Central memory CD4-positive, alpha-beta T cell (primary cell): ENCODE results near the gene SPEG.

Experiments used
- DNase-seq: peaks from one replicate; pipeline ENCODE4 v3.0.0; 2022

SPEG gene

DNA sequence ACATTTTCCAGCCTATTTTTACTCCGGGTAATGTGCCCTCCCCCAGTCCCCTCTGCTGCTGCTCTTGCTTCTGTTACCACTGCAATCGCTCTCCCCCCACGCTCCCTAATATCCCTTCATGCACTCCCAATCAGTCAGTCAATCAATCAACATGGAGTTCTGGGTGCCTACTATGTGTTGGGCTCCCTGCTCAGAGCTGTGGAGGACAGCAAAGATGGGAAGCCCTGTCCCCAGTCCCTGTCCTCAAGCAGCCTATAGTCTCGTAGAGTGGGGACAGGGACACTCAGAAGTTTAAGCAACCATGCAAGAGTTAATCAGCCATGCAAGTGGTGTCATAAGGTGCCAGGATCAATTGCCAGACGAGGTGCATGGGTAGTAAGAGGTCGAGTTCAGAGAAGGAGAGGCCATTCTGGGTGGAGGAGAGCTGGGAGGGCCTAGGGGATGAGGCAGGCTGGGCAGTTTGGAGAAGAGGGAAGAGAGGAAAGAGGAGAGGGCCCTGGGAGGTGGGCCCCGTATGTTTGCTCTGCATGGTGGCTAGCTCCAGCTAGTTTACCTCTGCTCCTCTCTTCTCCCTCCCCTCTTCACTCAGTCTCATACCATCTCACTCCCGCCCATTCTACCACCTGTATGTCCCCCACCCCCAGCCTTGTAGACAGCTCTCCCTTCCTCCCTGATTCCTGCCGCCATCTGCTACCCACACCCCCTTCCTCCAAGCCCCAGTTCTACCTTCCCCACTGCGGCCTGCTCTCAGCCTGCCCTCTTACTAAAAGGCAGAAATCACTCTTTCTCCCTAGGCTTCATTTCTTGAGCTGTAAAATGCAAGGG, 83.5 kb downstream of the SPEG start:
- no peak for DNase-seq

DNA sequence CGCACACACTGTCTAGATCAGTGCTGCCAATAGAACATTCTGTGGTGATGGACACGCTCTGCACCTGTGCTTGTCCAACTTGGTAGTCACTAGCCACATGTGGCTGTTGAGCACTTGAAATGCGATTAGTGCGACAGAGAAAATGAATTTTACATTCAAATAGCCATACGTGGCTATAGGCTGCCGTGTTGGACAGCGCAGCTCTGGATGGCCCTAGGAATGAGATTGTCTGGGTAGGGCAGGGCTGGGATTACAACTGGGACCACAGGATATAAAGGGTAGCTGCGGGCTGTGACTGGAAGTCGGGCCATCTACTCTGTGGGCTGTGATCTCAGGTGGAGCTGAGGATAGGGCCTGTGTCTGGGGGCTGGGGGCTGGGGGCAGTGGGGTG, 84.9 kb downstream of the SPEG start:
- DNase-seq: no peak

DNA sequence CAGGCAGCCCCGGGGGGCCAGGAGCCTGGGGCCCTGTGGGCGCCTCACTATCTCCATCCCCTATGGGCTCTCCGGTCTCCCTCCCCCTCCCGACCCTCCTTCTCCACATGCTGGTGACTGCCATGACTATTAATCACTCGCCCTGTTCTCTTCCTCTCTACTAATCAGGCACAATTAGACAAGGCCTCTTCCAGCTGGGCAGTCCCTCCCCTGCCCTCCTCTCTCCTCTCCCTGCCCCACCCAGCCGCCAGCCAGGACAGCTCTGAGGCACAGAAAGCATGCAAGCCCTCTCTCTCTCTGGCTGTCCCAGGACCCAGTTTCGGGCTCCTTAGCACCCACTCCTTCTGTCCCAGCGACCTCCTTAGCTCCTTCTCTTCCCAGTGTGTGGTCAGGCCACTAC, 85.4 kb downstream of the SPEG start:
- DNase-seq: no peak

DNA sequence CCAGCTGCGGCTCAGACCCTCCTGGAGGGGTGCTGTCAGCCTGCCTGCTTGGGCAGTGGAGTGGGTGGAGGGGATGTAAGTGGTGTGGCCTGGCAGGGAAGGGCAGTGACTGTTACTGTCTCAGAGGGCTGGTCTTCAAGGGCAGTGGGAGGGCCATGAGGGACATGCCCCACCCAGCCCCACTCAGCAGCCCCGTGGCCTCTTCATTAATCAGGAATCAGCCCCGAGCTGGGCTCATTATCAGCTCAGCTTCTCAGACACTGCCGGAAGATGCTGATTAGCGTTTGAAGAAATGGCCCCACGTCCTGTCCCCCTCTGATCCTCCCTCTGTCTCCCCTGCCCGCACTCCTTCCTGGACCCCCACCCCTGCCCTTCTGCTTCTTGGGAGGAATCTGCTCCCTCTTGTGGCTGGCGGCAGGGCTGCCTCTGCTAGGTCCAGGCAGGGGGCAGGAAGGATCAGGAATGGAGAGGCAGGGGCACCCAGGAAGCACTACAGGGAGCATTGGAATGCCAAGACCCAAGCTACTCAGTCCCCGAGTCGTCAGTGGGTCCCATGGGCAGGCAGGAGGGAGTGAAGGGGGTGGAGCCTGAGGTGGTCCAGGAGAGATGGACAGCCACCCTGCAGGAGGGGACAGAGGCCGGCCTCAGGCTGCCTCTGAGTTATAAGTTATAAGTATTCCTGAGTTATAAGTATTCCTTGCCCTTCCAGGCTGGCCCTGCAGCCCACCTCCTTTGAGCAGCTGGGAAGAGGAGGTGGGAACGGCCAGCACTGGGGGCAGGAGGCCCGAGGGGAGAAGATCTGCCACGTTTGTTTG, 86.6 kb downstream of the SPEG start:
- no peak for DNase-seq

DNA sequence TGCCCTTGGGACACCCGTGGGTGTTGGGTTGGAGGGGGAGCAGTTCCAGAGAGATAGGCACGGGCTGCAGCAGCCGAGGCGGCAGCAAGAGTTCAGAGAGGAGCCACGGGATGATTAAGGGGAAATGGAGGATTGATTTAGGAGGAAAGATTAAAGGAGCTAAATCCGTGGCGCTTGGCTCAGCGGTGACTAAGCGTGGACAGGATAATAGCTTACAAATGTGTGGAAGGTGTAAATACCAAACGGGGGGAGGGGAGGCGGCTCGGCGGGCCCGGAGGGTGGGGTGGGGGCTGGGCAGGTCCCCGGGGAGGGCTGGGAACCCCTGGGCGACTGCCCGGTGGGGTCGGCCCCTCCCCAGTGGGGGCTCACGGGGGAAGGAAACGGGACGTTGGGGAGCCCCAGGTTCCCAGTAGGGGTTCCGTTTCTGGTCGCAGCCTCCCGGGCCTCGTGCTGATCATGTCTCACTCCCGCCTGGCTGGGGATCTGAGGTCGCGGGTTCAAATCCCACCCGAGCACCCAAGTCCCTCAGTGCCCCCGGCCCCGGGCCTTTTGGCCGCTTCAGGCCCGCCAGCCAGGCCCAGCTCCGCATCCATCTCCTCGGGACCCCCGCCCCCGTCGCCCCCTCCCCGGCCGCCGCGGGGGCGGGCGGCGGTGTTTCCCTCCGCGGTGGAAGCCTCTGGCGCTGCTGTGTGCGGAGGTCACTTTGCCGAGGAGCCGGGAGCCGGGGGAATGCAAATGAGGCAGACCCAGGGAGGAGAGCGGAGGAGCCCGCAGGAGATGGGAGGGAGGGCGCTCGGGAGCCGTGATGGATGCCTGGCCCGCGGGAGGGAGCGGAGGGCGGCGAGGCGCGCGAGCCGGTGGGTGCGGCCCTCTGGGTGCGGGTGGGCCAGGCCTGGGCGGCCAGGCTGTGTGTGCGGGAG, 87.7 kb downstream of the SPEG start:
- DNase-seq: no peak

DNA sequence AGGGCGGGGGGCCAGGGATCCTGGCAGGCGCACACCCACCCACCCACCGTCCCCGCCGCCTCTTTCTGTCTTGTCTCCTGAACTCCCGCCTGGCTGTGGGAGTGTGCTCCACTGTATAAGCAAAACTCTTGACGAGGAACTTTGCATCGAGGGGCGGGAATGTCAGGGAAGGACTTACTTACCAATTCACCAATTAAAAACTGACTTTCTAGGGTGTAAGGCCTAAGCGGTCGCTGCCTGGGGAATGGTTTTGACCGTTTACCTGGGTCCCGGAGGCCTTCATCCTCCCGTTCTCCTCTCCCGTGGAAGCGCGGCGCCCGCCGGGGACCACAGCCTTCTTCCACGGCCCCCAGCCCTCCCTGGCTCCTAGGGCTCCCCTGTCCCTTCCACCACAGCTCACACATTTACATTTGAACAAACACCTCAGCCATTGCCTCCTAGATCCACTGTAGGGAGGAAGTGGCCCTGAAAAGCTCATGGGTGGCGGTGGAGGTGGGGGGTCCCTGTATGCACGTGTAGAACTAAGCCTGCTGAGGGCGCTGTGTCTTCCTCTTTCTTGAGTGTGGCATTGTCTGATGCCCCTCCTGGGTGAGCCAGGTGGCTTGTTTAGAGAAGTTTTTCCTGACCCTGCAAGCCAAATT, 88.5 kb downstream of the SPEG start:
- no peak for DNase-seq

DNA sequence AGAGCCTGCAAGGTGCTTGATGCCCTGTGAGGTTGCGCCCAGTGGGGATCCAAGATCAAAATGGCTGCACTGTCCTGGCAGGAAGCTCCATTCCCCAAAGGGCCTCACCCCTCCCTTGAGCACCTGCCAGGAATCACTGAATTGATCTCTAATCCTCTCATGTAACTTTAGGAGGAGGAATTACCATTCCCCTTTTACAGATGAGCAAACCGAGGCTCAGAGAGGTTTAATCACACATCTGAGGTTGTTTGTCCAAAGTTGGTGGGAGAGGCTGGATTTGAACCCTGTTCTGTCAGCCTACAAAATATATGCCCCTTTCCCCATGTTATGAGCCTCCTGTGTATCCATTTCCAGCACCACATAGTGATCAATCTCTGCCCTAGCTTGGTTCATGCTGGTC, 90.2 kb downstream of the SPEG start:
- no peak for DNase-seq

DNA sequence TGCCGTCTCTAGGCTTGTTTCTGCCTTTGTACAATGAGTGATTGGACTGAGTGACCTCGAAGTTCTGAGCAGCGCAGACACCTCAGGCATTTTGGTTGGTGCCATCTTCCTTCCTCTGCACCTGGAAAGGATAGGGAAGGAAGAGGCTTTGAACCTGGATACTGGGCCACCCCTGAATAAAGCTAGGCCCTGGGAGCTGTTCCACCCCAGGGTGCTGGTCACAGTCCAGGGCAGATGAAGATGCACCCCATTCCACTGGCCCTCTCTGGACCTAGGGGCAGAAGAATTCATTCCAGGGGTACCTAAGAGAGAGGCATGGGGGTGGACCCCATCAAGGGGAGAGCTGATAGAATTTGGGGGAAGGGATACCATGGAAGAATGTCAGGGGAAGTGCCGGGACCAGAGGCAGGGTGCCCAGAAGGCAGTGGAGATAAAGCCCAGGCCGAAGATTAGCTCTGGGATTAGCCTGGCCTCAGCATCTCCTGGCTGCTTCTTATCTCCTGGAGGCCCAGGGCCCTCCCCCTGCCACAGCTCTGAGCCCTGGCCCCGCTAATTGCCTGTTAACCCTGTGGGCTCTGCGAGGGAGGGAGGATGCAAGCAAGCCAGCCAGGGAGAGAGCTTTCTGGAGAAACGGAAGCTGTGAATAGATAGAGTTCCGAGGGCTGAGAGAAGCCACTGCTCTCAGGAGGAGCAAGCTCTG, 91.0 kb downstream of the SPEG start:
- DNase-seq: no peak

DNA sequence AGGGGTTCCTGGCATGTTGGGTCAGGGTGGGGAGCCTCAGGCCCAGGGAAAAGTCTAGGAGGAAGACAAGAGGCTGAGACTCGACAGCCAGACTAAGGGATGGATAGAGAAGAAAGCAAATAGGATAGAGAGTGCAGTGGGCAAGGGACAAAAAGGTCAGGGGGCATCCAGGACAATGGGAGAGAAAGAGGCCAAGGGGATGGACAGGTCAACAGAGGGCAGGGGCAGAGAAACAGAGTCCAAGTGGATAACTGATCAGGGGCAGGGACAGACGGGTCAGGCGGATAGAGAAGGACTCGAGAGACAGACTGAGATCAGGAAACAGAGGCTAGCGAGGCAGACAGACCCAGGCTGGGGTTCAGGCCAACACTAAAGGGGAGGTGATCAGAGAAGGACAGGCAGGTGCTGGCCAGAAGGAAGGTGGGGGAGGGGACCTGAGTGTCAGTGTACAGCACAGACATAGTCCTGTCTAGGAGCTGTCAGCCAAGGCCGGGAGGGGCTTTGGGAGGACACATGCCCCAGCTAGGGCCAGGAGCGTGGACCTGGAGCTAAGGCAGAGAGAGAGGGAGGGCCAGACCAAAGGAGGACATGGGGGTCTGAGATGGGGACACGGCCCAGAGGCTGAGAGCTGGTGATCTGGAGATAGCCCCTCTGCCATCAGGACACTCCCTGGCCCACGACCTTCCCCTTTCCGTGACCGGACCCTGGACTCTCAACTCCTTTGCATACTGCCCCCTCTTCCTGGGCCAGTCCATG, 91.9 kb downstream of the SPEG start:
- no peak for DNase-seq

DNA sequence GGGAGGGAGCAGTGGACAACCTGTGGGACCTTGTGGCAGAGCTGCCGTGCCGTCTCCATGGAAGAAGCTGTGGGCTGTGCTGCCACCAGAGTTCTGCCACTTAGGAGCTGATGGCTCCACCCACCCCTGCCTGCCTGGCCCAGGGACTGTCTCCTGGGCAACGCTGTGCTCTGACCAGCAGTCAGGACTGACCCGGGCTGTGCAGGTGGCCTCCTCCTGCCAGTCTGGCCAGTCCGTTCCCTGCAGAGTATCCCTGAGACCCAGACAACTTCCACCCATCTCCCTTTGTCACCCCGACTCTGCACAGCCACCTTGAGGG, 92.4 kb downstream of the SPEG start:
- no peak for DNase-seq

DNA sequence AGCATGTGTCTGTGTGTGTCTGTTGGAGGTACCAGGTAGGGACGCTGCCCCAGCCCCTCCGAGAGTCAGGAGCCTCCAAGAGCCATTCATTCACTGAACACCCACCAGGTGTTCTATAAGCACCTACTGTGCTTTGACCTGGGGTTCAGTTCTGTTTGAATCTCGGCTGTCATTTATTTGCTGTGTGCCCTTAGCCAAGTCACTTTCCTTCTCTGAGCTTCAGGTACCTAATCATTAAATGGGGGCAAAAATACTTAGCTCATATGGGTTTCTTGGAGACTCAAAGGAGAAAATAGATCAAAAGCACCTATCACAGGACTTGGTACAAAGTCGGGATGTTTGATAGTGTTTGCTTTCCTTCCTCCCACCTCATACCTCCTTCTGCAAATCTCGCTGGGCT, 92.8 kb downstream of the SPEG start:
- DNase-seq: no peak

DNA sequence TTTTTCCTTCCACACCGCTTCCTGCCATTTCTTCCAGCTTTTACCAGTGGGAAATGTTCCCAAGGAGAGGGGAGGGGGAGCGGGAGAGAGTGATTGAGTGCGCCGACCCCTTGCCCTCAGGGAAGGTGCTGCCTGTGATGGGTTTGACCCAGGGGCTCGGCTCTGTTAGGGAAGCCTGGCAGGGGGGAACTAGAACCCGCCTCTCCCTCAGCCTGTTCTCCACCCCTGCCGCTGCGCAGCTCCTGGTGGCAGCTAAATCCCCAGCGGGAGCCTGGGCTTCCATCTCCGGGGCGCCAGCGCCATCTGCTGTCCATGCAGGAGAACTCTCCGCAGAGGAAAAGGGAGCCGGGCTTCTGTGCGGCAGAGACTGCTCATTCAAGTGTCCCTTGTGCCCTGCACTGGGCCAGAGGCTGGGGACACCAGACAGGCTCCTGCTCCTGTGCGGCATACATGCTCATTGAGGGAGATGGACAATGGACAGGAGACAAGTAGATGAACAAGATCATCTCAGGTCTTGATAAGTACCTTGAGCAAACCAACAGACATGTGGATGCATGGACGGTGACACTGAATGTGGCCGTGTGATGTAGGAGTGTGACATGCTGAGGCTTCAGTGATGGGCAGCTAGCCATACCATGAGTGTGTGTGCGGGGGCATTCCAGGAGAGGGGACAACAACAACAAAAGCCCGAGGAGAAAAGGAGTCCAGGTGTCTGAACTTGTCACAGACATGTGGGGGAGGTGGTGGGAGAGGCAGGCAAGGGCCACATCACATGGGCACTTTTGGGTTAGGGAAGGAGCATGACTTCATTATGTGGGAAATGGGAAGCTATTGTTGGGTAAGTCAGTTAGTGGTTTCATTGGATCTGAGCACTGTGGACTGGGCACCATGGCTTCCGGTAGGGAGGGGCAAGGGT, 95.7 kb downstream of the SPEG start:
- DNase-seq: peak; percentile 79

DNA sequence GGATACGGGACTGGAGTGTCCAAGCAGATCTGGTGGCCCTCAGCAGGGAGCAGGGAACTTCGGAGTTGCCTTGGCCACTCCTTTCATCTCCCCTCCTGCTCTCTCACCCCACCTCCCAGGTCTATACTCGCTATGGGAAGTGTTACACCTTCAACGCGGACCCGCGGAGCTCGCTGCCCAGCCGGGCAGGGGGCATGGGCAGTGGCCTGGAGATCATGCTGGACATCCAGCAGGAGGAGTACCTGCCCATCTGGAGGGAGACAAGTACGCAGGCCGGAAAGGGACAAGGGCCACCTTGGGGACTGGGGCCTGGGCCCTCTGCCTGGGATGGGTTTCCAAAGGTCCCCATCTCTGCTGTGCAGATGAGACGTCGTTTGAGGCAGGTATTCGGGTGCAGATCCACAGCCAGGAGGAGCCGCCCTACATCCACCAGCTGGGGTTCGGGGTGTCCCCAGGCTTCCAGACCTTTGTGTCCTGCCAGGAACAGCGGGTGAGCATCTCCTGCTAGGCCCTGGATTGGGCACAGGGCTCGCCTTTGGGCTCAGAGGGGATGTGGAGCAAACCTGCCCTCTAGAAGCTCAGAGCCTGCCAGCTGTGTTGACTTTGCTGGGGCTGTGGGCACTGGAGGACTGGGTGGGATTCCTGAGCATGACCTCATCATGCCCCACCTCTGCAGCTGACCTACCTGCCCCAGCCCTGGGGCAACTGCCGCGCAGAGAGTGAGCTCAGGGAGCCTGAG, 97.2 kb downstream of the SPEG start:
- DNase-seq: no peak

DNA sequence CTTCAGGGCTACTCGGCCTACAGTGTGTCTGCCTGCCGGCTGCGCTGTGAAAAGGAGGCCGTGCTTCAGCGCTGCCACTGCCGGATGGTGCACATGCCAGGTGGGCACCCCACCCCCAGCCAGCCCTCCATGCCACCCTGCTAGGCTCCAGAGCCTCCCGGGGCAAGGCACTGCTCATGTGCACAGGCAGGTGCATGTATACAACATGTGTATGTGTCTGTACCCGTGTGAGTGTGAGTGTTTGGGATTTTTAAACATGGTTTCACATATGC, 97.7 kb downstream of the SPEG start:
- no peak for DNase-seq

DNA sequence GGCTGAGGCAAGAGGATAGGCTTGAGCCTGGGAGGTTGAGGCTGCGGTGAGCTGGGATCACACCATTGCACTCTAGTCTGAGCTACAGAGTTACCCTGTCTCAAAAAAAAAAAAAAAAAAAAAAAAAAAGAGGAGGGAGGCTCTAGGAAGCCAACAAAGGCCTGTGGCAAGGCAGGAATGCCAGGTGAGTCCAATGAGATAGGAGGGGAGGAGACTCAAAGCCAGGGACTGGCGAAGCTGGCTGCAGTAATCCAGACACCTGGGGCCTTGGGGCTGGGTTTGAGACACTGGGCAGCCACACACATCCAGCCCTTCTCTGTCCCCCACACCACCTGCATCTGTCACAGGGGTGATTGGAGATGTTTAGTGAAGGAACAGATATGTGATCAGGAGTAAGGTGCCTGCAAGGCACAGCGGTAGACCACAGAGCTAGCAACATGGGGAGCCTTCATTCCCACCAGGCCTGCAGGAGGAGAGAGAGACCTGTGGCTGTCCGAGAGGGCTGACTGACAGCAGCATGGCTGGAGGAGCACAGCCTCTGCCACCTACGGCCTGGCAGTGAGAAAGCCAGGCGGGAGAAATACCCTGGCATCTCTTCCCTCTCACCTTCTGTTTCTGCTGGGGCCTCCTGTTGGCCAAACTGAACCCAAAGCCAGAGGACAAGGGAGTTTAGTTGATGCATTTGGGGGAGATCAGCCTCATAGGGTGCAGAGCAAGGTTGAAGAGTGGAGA, 99.5 kb downstream of the SPEG start:
- no peak for DNase-seq

DNA sequence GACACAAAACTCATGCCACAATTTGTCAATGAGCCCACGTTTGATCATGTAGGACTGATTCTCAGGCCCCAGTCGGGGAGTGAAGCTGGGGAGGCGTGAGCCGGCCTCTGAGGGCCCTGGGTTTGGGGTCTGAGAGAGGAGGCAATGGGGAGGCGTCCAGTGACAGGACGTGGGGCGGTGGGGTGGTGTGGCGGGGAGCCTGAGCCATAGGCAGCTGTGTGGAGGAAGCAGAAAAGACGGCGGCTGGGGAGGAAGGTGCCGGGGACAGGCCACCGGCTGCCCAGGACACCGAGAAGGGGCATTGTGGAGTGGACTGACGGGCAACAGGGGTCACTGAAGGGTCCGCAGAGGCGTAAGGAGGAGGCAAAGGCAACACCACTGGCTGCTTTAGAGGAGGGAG, 101.8 kb downstream of the SPEG start:
- DNase-seq: no peak

DNA sequence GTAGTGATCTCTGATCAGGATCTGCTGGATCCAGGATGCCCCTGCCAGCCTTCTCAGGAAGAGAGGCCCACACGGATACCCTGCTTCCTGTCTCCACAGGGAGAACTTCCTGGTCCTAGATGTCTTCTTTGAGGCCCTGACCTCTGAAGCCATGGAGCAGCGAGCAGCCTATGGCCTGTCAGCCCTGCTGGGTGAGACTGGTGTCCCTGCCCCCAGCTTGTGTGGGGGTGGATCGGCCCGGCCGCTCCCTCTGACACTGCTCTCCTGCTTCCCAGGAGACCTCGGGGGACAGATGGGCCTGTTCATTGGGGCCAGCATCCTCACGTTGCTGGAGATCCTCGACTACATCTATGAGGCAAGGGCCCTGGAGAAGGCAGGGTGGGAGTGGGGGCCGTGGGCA, 102.3 kb downstream of the SPEG start:
- DNase-seq: no peak

DNA sequence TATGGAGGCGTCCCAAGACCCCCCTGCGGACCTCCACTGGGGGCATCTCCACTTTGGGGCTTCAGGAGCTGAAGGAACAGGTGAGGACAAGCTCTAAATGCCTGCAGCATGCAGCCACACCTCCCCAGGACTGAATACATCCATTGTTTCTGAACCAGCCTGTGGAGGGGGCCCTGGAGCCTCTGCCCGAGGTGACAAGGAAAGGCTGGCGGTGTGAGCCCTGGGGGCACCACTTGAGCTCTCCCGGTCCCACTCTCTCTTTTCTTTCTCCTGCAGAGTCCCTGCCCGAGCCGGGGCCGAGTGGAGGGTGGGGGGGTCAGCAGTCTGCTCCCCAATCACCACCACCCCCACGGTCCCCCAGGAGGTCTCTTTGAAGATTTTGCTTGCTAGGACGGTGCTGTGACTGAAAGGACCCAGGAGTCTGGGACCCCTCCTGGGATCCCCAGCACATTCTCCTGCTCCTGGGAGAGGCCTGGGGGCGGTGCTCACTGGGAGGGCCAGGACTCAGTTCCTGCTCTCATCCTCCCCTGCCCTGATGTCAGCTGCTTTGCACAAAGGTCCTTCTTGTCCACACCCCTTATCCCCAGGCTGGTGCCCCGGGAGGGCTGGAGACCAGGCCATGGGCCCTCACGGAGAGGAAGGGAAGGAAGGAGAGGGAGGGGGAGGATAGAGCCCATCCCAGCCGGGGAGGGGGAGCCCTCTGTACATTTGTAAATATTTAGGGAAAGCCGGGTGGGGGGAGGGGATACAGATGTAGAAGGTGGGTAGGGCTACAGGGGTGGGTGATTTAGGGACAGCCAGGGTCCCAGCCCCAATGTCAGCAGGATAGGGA, 103.2 kb downstream of the SPEG start:
- DNase-seq: no peak
